ENCODE results near the gene PPP1R13B.

The PPP1R13B gene

GRCh38 chr14:103840014-103840413 lies 7.4 kb downstream of the PPP1R13B start:
- Histone ChIP-seq H3K4me3 (ENCODE audit: low read depth in 1 of 2, low read length in 1 of 2) (no peak overlapping the region), H3K9me3 (no peaks in the 10 kb centered on the region), H3K27me3 (peaks cover 88% of the 10 kb centered on the region), H3K36me3 (no peaks in the 10 kb centered on the region), H3K27ac (no peak overlapping the region), H3K4me1 (ENCODE audit: control insufficient read depth in 1 of 2, insufficient read depth in 1 of 2, low read depth in 1 of 2, low read length in 1 of 2) (no peaks in the 10 kb centered on the region)
- TF ChIP-seq, protein P1, sequence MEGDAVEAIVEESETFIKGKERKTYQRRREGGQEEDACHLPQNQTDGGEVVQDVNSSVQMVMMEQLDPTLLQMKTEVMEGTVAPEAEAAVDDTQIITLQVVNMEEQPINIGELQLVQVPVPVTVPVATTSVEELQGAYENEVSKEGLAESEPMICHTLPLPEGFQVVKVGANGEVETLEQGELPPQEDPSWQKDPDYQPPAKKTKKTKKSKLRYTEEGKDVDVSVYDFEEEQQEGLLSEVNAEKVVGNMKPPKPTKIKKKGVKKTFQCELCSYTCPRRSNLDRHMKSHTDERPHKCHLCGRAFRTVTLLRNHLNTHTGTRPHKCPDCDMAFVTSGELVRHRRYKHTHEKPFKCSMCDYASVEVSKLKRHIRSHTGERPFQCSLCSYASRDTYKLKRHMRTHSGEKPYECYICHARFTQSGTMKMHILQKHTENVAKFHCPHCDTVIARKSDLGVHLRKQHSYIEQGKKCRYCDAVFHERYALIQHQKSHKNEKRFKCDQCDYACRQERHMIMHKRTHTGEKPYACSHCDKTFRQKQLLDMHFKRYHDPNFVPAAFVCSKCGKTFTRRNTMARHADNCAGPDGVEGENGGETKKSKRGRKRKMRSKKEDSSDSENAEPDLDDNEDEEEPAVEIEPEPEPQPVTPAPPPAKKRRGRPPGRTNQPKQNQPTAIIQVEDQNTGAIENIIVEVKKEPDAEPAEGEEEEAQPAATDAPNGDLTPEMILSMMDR (IDR thresholded peaks at IDR 0.05) = no peak

- no peaks in the 10 kb centered on the region for H3K36me3 ChIP-seq
- H3K4me1 ChIP-seq (ENCODE audit: control insufficient read depth in 1 of 2, insufficient read depth in 1 of 2, low read depth in 1 of 2, low read length in 1 of 2) = no peaks in the 10 kb centered on the region
- H3K27me3 ChIP-seq = peaks cover 84% of the 10 kb centered on the region
- H3K27ac ChIP-seq = no peak overlapping the region
- TF ChIP-seq, protein P1 (IDR thresholded peaks at IDR 0.05) = no peak
- H3K9me3 ChIP-seq = no peaks in the 10 kb centered on the region
- H3K4me3 ChIP-seq (ENCODE audit: low read depth in 1 of 2, low read length in 1 of 2) = no peak overlapping the region
Observed at GRCh38 chr14:103839579-103839978, 7.8 kb downstream of the PPP1R13B start.

DNA sequence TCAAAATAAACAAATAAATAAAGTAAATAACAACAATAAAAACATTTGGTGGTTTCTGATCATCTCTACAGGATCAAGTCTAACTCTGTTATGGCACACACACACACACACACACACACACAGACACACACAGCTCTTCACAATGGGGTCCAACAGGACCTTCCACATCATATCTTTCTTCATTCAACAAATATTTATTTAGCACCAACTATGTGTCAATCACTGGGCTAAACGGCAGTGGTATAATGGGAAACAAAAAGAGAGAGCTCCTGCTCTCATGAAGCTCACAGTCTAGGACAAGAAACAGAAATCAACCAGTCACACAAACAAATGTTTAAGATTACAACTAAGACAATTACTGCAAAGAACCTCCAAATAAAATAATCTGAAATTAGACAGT lies 9.3 kb downstream of the PPP1R13B start:
- Histone ChIP-seq H3K27ac (no peak overlapping the region), H3K4me3 (ENCODE audit: low read depth in 1 of 2, low read length in 1 of 2) (no peak overlapping the region), H3K4me1 (ENCODE audit: control insufficient read depth in 1 of 2, insufficient read depth in 1 of 2, low read depth in 1 of 2, low read length in 1 of 2) (no peaks in the 10 kb centered on the region), H3K27me3 (peaks cover 76% of the 10 kb centered on the region), H3K36me3 (no peaks in the 10 kb centered on the region), H3K9me3 (no peaks in the 10 kb centered on the region)
- TF ChIP-seq, protein P1 (IDR thresholded peaks at IDR 0.05) = no peak

GRCh38 chr14:103836976-103837725 lies 10.2 kb downstream of the PPP1R13B start:
- Histone ChIP-seq H3K4me3 (ENCODE audit: low read depth in 1 of 2, low read length in 1 of 2) (no peak overlapping the region), H3K27ac (no peak overlapping the region), H3K36me3 (no peaks in the 10 kb centered on the region), H3K4me1 (ENCODE audit: control insufficient read depth in 1 of 2, insufficient read depth in 1 of 2, low read depth in 1 of 2, low read length in 1 of 2) (no peaks in the 10 kb centered on the region), H3K9me3 (no peaks in the 10 kb centered on the region), H3K27me3 (peaks cover 76% of the 10 kb centered on the region)
- TF ChIP-seq, protein P1 (IDR thresholded peaks at IDR 0.05) = no peak

GRCh38 chr14:103834956-103835355 lies 12.4 kb downstream of the PPP1R13B start:
- Histone ChIP-seq H3K4me3 (ENCODE audit: low read depth in 1 of 2, low read length in 1 of 2) (no peak overlapping the region), H3K27ac (no peak overlapping the region), H3K9me3 (no peaks in the 10 kb centered on the region), H3K4me1 (ENCODE audit: control insufficient read depth in 1 of 2, insufficient read depth in 1 of 2, low read depth in 1 of 2, low read length in 1 of 2) (no peaks in the 10 kb centered on the region), H3K36me3 (no peaks in the 10 kb centered on the region), H3K27me3 (peaks cover 61% of the 10 kb centered on the region)
- TF ChIP-seq, protein P1 (IDR thresholded peaks at IDR 0.05) = no peak
